Measurements from ENCODE around the gene AKT2. TPM values are rescaled to one million over a fixed set of nuclear protein-coding genes. Genes with fewer than 3 reads are reported as not detected.

AKT2 gene
- total and polyA plus RNA-seq, 12 donors = 49.2 to 195 (median 113) TPM

GRCh38 chr19:40236026-40236355 lies 49.2 kb downstream of the AKT2 start:
- H3K36me3 ChIP-seq (replicated peaks in 1 of 2) = peaks cover 0 to 75% of the 10 kb centered on the region in 2 donors
- no peak overlapping the region for H3K4me3 ChIP-seq
- H3K27ac ChIP-seq = no peak overlapping the region
- H3K4me1 ChIP-seq (replicated peaks in 1 of 2) = peaks cover 10 to 11% of the 10 kb centered on the region in 2 donors
- H3K9me3 ChIP-seq (replicated peaks in 1 of 3) = no peaks in the 10 kb centered on the region
- no peaks in the 10 kb centered on the region for H3K27me3 ChIP-seq
- no peak for DNase-seq
- intact Hi-C loops (cut with DNase I) = no loop called here
- 93 to 100% (median 95%) methylated on average over 3 to 9 of the region's 9 CpGs for WGBS, 4 donors
- no peak for TF ChIP-seq CTCF (IDR thresholded peaks at IDR 0.05)
- no peak for TF ChIP-seq POLR2A (IDR thresholded peaks at IDR 0.05)

- DNase-seq = no peak
- Histone ChIP-seq H3K4me1 (replicated peaks in 1 of 2) (peaks cover 10 to 11% of the 10 kb centered on the region in 2 donors), H3K27ac (no peak overlapping the region), H3K9me3 (replicated peaks in 1 of 3) (no peaks in the 10 kb centered on the region), H3K4me3 (no peak overlapping the region), H3K27me3 (no peaks in the 10 kb centered on the region), H3K36me3 (replicated peaks in 1 of 2) (peaks cover 0 to 69% of the 10 kb centered on the region in 2 donors)
- no peak for TF ChIP-seq POLR2A (IDR thresholded peaks at IDR 0.05)
- WGBS, 4 donors = 85 to 99% (median 88%) methylated on average over 14 to 30 of the region's 30 CpGs
- intact Hi-C loops (cut with DNase I) = no loop called here
Observed at GRCh38 chr19:40235238-40236025, 49.7 kb downstream of the AKT2 start.

- intact Hi-C loops (cut with DNase I) = no loop called here
- TF ChIP-seq CTCF (IDR thresholded peaks at IDR 0.05) = no peak
- TF ChIP-seq POLR2A (IDR thresholded peaks at IDR 0.05) = no peak
- Histone ChIP-seq H3K4me3 (no peak overlapping the region), H3K4me1 (replicated peaks in 1 of 2) (peaks cover 11 to 13% of the 10 kb centered on the region in 2 donors), H3K27me3 (no peaks in the 10 kb centered on the region), H3K27ac (no peak overlapping the region), H3K36me3 (replicated peaks in 1 of 2) (peaks cover 0 to 61% of the 10 kb centered on the region in 2 donors), H3K9me3 (replicated peaks in 1 of 3) (no peaks in the 10 kb centered on the region)
- no peak for DNase-seq
- WGBS, 4 donors = 83 to 89% (median 86%) methylated on average over 17 to 22 of the region's 22 CpGs
Observed at GRCh38 chr19:40234429-40235237, 50.5 kb downstream of the AKT2 start.

- peaks cover 11 to 20% of the 10 kb centered on the region in 2 donors for H3K4me1 ChIP-seq (replicated peaks in 1 of 2)
- H3K36me3 ChIP-seq (replicated peaks in 1 of 2) = peaks cover 0 to 54% of the 10 kb centered on the region in 2 donors
- no peaks in the 10 kb centered on the region for H3K27me3 ChIP-seq
- no peaks in the 10 kb centered on the region for H3K9me3 ChIP-seq (replicated peaks in 1 of 3)
- intact Hi-C loops (cut with DNase I) = no loop called here
- no peak for TF ChIP-seq CTCF (IDR thresholded peaks at IDR 0.05)
- no peak for DNase-seq
- H3K27ac ChIP-seq = no peak overlapping the region
- WGBS, 4 donors = 91 to 95% (median 93%) methylated on average over 16 to 20 of the region's 20 CpGs
- no peak overlapping the region for H3K4me3 ChIP-seq
Observed at GRCh38 chr19:40233811-40234389, 51.2 kb downstream of the AKT2 start.

Measured in adrenal gland (tissue), 12 donors.